IMR-90 (cell line): ENCODE measurements around the gene PKD1L1. TPM values are rescaled to one million over a fixed set of nuclear protein-coding genes. Genes with fewer than 3 reads are reported as not detected.

Experiments
- ATAC-seq: fragments of 200-7000 bp; cut with Tn5 transposase; 2 replicates; pipeline ENCODE4 v1.9.1; 2020; ENCODE audit warnings: low read depth, mild to moderate bottlenecking, moderate library complexity
- BruUV-seq: library from RNA; stranded (reverse); fragments of 400-500 nt; replicated peaks from 2 replicates; lab custom pipeline; 2021; lab: Mats Ljungman, UMichigan
- CTCF ChIA-PET: fragments of 300-600 bp; formaldehyde crosslinking; extraction: SDS; loops from one replicate; lab custom pipeline; 2021; ENCODE audit warnings: antibody characterized with exemption; lab: Yijun Ruan, JAX
- POLR2A ChIA-PET: fragments of 300-600 bp; sonication (Branson Sonifier 250); formaldehyde crosslinking; loops from one replicate; lab custom pipeline; 2022; ENCODE audit warnings: antibody characterized with exemption; ENCODE audit not compliant: unreplicated experiment; lab: Charles Lee
- DNase-seq: peaks from one replicate; pipeline ENCODE4 v3.0.0; 2013
- H2AFZ ChIP-seq: replicated peaks from 2 replicates; pipeline ENCODE3; 2013; ENCODE audit warnings: low read length, mild to moderate bottlenecking; ENCODE audit not compliant: poor library complexity
- H2AK5ac ChIP-seq: 2 replicates; pipeline ENCODE4 v1.6.1; 2013; ENCODE audit warnings: low read depth, low read length, inconsistent platforms
- H2AK9ac ChIP-seq: replicated peaks from 2 replicates; pipeline ENCODE3; 2013; ENCODE audit warnings: mild to moderate bottlenecking, low read depth, low read length, moderate library complexity; ENCODE audit not compliant: poor library complexity
- H2BK120ac ChIP-seq: 2 replicates; pipeline ENCODE4 v1.6.1; 2013; ENCODE audit warnings: low read depth, low read length, inconsistent platforms
- H2BK15ac ChIP-seq: 3 replicates; pipeline ENCODE4 v1.6.1; 2013; ENCODE audit warnings: low read depth, low read length, inconsistent platforms
- H2BK20ac ChIP-seq: 2 replicates; pipeline ENCODE4 v1.6.1; 2013; ENCODE audit warnings: low read depth, mild to moderate bottlenecking, inconsistent platforms, low read length, moderate library complexity
- H2BK5ac ChIP-seq: 2 replicates; pipeline ENCODE4 v1.6.1; 2013; ENCODE audit warnings: mild to moderate bottlenecking, low read depth, low read length, inconsistent platforms; ENCODE audit not compliant: poor library complexity, severe bottlenecking
- H3K14ac ChIP-seq: replicated peaks from 2 replicates; pipeline ENCODE4 v1.6.1; 2013; ENCODE audit warnings: low read depth, low read length, inconsistent platforms
- H3K18ac ChIP-seq: 2 replicates; pipeline ENCODE4 v1.6.1; 2013; ENCODE audit warnings: low read depth, low read length, control low read depth
- H3K23ac ChIP-seq: 2 replicates; pipeline ENCODE4 v1.6.1; 2013; ENCODE audit warnings: low read depth, low read length, inconsistent platforms
- H3K27ac ChIP-seq: 2 replicates; pipeline ENCODE4 v1.5.1; 2013; ENCODE audit warnings: mild to moderate bottlenecking, control low read depth, low read length; ENCODE audit not compliant: insufficient read depth
- H3K27me3 ChIP-seq: 2 replicates; pipeline ENCODE4 v1.6.1; 2013; ENCODE audit warnings: low read length; ENCODE audit not compliant: control insufficient read depth, insufficient read depth
- H3K36me3 ChIP-seq: 2 replicates; pipeline ENCODE4 v1.6.1; 2013; ENCODE audit warnings: low read length, mixed read lengths; ENCODE audit not compliant: control insufficient read depth, insufficient read depth
- H3K4ac ChIP-seq: 2 replicates; pipeline ENCODE4 v1.6.1; 2013; ENCODE audit warnings: low read depth, low read length, inconsistent platforms
- H3K4me1 ChIP-seq: 2 replicates; pipeline ENCODE4 v1.6.1; 2013; ENCODE audit warnings: low read length, mixed read lengths; ENCODE audit not compliant: control insufficient read depth, insufficient read depth
- H3K4me2 ChIP-seq: 2 replicates; pipeline ENCODE4 v1.6.1; 2013; ENCODE audit warnings: low read depth, mild to moderate bottlenecking, control low read depth, low read length, moderate library complexity
- H3K4me3 ChIP-seq: 2 replicates; pipeline ENCODE4 v1.5.1; 2013; ENCODE audit warnings: low read depth, mild to moderate bottlenecking, control low read depth, low read length, moderate library complexity; ENCODE audit not compliant: insufficient read depth
- H3K56ac ChIP-seq: 2 replicates; pipeline ENCODE4 v1.6.1; 2013; ENCODE audit warnings: low read length, inconsistent platforms; ENCODE audit not compliant: insufficient read depth; ENCODE audit errors: extremely low read depth
- H3K79me1 ChIP-seq, 2 experiments: 2 replicates each; pipeline ENCODE4 v1.6.1; 2013; ENCODE audit warnings: low read length in 2 of 2, inconsistent platforms in 1 of 2, low read depth in 1 of 2
- H3K9ac ChIP-seq: 2 replicates; pipeline ENCODE4 v1.6.1; 2013; ENCODE audit warnings: low read depth, low read length, control low read depth
- H3K9me1 ChIP-seq: 2 replicates; pipeline ENCODE4 v1.6.1; 2013; ENCODE audit warnings: low read length, inconsistent platforms; ENCODE audit not compliant: insufficient read depth
- H3K9me3 ChIP-seq: 2 replicates; pipeline ENCODE4 v1.6.1; 2013; ENCODE audit warnings: low read length; ENCODE audit not compliant: control insufficient read depth, insufficient read depth
- H4K20me1 ChIP-seq: 2 replicates; pipeline ENCODE4 v1.6.1; 2013; ENCODE audit warnings: low read length, inconsistent platforms; ENCODE audit not compliant: insufficient read depth
- H4K5ac ChIP-seq: 2 replicates; pipeline ENCODE4 v1.6.1; 2013; ENCODE audit warnings: mild to moderate bottlenecking, low read depth, low read length, control low read depth
- H4K8ac ChIP-seq, 2 experiments: 2 replicates each; pipeline ENCODE4 v1.6.1; 2013; ENCODE audit warnings: low read depth in 2 of 2, low read length in 2 of 2, control low read depth in 1 of 2, inconsistent platforms in 1 of 2
- H4K91ac ChIP-seq: 2 replicates; pipeline ENCODE4 v1.6.1; 2013; ENCODE audit warnings: low read depth, low read length, inconsistent platforms; ENCODE audit not compliant: insufficient read depth
- CHD1 ChIP-seq: IDR thresholded peaks from 2 replicates; pipeline ENCODE4 v1.6.1; 2012; ENCODE audit warnings: low read depth, low read length, improper control_type of control experiment
- RCOR1 ChIP-seq: IDR thresholded peaks from 2 replicates; pipeline ENCODE4 v1.6.1; 2012; ENCODE audit warnings: mild to moderate bottlenecking, low read length, improper control_type of control experiment; ENCODE audit not compliant: insufficient replicate concordance
- WGBS, 2 experiments: methylation state at CpG; one replicate each; pipeline versions ENCODE4 v1.1.5 to v1.1.7; 2013; ENCODE audit warnings: missing lambda C conversion rate in 2 of 2; ENCODE audit not compliant: insufficient read length in 1 of 2; ENCODE audit errors: extremely low coverage in 2 of 2; 5-methylcytosine and 5-hydroxymethylcytosine counted together
- dilution Hi-C: fragments of 300-500 bp; cut with HindIII; formaldehyde crosslinking; loops from one replicate; pipeline ENCODE4 v1.14.3; 2018; ENCODE audit warnings: low sequenced_read_pairs; ENCODE audit not compliant: unreplicated experiment
- in situ Hi-C: fragments of 300-500 bp; cut with MboI; formaldehyde crosslinking; loops from 3 replicates; pipeline ENCODE4 v1.14.3; 2019; ENCODE audit warnings: low sequenced_read_pairs, inconsistent platforms, mixed read lengths
- intact Hi-C: fragments of 100-400 bp; cut with micrococcal nuclease; formaldehyde crosslinking; loops from 2 replicates; pipeline ENCODE4 v1.10.0; 2022
- polyA plus RNA-seq, 3 experiments: library from polyadenylated mRNA; depleted of rRNA; stranded (reverse); fragments of >200 nt; gene quantifications; 2 replicates each; pipeline ENCODE4 v1.2.3, GENCODE V29; 2012; ENCODE audit warnings: low replicate concordance in 1 of 3
- total RNA-seq: library from RNA; depleted of rRNA; stranded (reverse); fragments of >200 nt; gene quantifications from 2 replicates; pipeline ENCODE4 v1.2.3, GENCODE V29; 2012

The PKD1L1 gene
- total and polyA plus RNA-seq, 2 of the 4 experiments (the other 2 are of a cell fraction): under 0.01 to 0.15 TPM

- H2AK9ac ChIP-seq: no peak overlapping the region
- H3K9me1 ChIP-seq: no peaks in the 10 kb centered on the region
- H4K91ac ChIP-seq: no peak overlapping the region
- H3K18ac ChIP-seq: no peak overlapping the region
- in situ Hi-C loops: no loop called here
- TF ChIP-seq CHD1: no peak
- no peak for TF ChIP-seq RCOR1
- ChIA-PET POLR2A (no interaction called here), CTCF (no interaction called here)
- no peak overlapping the region for H3K9ac ChIP-seq
- H4K8ac ChIP-seq: no peak overlapping the region
- intact Hi-C loops: no loop called here
- dilution Hi-C loops: no loop called here
- H2BK120ac ChIP-seq: no peak overlapping the region
- no peak overlapping the region for H2BK15ac ChIP-seq
- no peak for DNase-seq
- H3K23ac ChIP-seq: no peak overlapping the region
- H2AK5ac ChIP-seq: no peak overlapping the region
- H3K4me1 ChIP-seq: no peaks in the 10 kb centered on the region
- no peaks in the 10 kb centered on the region for H3K9me3 ChIP-seq
- H4K5ac ChIP-seq: no peak overlapping the region
- H2BK5ac ChIP-seq: no peak overlapping the region
- H3K27ac ChIP-seq: no peak overlapping the region
- no TSS peak for BruUV-seq
- H3K36me3 ChIP-seq: no peaks in the 10 kb centered on the region
- H3K56ac ChIP-seq: no peak overlapping the region
- 56% methylated on average over 5 of the region's 10 CpGs; no CpG with 5 or more reads in 1 of the 2 experiments for WGBS, 2 experiments
- H2BK20ac ChIP-seq: no peak overlapping the region
- H2AFZ ChIP-seq: no peak overlapping the region
- H3K27me3 ChIP-seq: peaks cover 54% of the 10 kb centered on the region
- H3K4me3 ChIP-seq: no peak overlapping the region
- no peak overlapping the region for H3K14ac ChIP-seq
- no peak overlapping the region for H3K4ac ChIP-seq
- no peaks in the 10 kb centered on the region for H4K20me1 ChIP-seq
- H3K4me2 ChIP-seq: no peak overlapping the region
- no peaks in the 10 kb centered on the region for H3K79me1 ChIP-seq
- ATAC-seq: no peak
Observed at GRCh38 chr7:47893238-47893637, 55.0 kb downstream of the PKD1L1 start.
